Measurements from ENCODE around the gene FMO1. TPM values are rescaled to one million over a fixed set of nuclear protein-coding genes. Genes with fewer than 3 reads are reported as not detected.

FMO1 gene
- polyA plus RNA-seq, 2 of the 4 experiments (the other 2 are of a cell fraction): not detected

DNA sequence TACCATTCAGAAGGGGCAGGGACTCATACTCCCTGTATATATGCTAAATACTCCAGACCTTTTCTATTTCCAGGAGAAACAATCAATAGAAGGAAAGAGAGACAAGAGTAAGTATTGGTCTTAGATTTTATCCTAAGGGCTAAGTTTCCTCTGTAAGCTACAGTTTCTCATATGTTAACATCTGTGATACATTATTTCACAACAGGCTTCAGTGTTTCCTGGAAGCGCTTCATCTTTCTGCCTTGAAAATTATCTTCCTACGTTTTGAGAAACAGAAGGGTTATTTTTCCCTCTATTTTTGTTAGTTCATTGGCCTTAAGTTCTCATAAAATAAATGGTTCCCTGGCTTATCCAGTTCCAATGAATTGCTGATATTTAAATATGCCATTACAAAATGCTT, 15.6 kb downstream of the FMO1 start:
- FAIRE-seq (no peak), ATAC-seq (no peak), DNase-seq (ENCODE audit: low read depth in 1 of 2, low spot score in 1 of 2) (no peak)
- H3K4me3 ChIP-seq: no peak overlapping the region
- no peaks in the 10 kb centered on the region for H3K9me3 ChIP-seq
- ChIA-PET POLR2A (no interaction called here), CTCF (interaction anchor here (1.1 kb wide), 1 partner anchor 53 kb away, joined by 3 read pairs; no protein-coding TSS in a partner anchor)
- H3K4me1 ChIP-seq: no peaks in the 10 kb centered on the region
- TF ChIP-seq RAD21 (conservative IDR thresholded peaks at IDR 0.05 in 1 of 2, IDR thresholded peaks at IDR 0.05 in 1 of 2) (no peak), POLR2A (IDR thresholded peaks at IDR 0.05; ENCODE audit: low read length) (no peak), JUNB (IDR thresholded peaks at IDR 0.05) (no peak), SREBF2 (IDR thresholded peaks at IDR 0.05) (no peak), HOXB5 (CRISPR knock-in tag; IDR thresholded peaks at IDR 0.05) (no peak), MAFK (IDR thresholded peaks at IDR 0.05; ENCODE audit: partially characterized antibody) (no peak), FOSB (CRISPR knock-in tag; IDR thresholded peaks at IDR 0.05) (no peak), KDM1A (IDR thresholded peaks at IDR 0.05; ENCODE audit: low read depth) (no peak), NR3C1 (IDR thresholded peaks at IDR 0.05) (no peak), MAZ (IDR thresholded peaks at IDR 0.05; ENCODE audit: borderline replicate concordance, low read depth, low read length) (no peak), MYC (IDR thresholded peaks at IDR 0.05; ENCODE audit: borderline replicate concordance, low read length) (no peak)
- TF ChIP-seq, protein P1, sequence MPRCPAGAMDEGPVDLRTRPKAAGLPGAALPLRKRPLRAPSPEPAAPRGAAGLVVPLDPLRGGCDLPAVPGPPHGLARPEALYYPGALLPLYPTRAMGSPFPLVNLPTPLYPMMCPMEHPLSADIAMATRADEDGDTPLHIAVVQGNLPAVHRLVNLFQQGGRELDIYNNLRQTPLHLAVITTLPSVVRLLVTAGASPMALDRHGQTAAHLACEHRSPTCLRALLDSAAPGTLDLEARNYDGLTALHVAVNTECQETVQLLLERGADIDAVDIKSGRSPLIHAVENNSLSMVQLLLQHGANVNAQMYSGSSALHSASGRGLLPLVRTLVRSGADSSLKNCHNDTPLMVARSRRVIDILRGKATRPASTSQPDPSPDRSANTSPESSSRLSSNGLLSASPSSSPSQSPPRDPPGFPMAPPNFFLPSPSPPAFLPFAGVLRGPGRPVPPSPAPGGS (IDR thresholded peaks at IDR 0.05): no peak
- TF ChIP-seq, protein P2, sequence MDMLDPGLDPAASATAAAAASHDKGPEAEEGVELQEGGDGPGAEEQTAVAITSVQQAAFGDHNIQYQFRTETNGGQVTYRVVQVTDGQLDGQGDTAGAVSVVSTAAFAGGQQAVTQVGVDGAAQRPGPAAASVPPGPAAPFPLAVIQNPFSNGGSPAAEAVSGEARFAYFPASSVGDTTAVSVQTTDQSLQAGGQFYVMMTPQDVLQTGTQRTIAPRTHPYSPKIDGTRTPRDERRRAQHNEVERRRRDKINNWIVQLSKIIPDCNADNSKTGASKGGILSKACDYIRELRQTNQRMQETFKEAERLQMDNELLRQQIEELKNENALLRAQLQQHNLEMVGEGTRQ (IDR thresholded peaks at IDR 0.05): no peak
- TF ChIP-seq, protein P3, sequence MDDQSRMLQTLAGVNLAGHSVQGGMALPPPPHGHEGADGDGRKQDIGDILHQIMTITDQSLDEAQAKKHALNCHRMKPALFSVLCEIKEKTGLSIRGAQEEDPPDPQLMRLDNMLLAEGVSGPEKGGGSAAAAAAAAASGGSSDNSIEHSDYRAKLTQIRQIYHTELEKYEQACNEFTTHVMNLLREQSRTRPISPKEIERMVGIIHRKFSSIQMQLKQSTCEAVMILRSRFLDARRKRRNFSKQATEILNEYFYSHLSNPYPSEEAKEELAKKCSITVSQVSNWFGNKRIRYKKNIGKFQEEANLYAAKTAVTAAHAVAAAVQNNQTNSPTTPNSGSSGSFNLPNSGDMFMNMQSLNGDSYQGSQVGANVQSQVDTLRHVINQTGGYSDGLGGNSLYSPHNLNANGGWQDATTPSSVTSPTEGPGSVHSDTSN (IDR thresholded peaks at IDR 0.05): no peak
- H3K4me2 ChIP-seq: no peak overlapping the region
- no peak overlapping the region for H3K27ac ChIP-seq
- 51% methylated on average over 2 of the region's 2 CpGs for WGBS (ENCODE audit: missing lambda C conversion rate)

GRCh38 chr1:171265686-171266085, 17.4 kb downstream of the FMO1 start:
- no peaks in the 10 kb centered on the region for H3K4me1 ChIP-seq
- no peak overlapping the region for H3K4me3 ChIP-seq
- ATAC-seq: no peak
- H3K27ac ChIP-seq: no peak overlapping the region
- H3K4me2 ChIP-seq: no peak overlapping the region
- no peak for TF ChIP-seq CHD4 (IDR thresholded peaks at IDR 0.05; ENCODE audit: borderline replicate concordance)
- TF ChIP-seq EHF (CRISPR knock-in tag; IDR thresholded peaks at IDR 0.05): no peak
- no peak for TF ChIP-seq HDAC2 (IDR thresholded peaks at IDR 0.05)
- TF ChIP-seq TFCP2L1 (CRISPR knock-in tag; IDR thresholded peaks at IDR 0.05): no peak
- no peak for TF ChIP-seq HMGXB4 (CRISPR knock-in tag; IDR thresholded peaks at IDR 0.05; ENCODE audit: borderline replicate concordance)
- no peak for TF ChIP-seq POLR2A (IDR thresholded peaks at IDR 0.05; ENCODE audit: low read length)
- no peak for TF ChIP-seq ZSCAN20 (CRISPR knock-in tag; IDR thresholded peaks at IDR 0.05)
- no peak for TF ChIP-seq SMC3 (IDR thresholded peaks at IDR 0.05)
- no peak for TF ChIP-seq FOSL2 (IDR thresholded peaks at IDR 0.05)
- no peak for TF ChIP-seq FOSL2 (CRISPR knock-in tag; IDR thresholded peaks at IDR 0.05)
- TF ChIP-seq, protein P4, sequence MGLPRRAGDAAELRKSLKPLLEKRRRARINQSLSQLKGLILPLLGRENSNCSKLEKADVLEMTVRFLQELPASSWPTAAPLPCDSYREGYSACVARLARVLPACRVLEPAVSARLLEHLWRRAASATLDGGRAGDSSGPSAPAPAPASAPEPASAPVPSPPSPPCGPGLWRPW (IDR thresholded peaks at IDR 0.05): no peak
- TF ChIP-seq CBX2 (IDR thresholded peaks at IDR 0.05; ENCODE audit: borderline replicate concordance, low read depth): no peak
- ChIA-PET CTCF (interaction anchor here (0.8 kb wide), 1 partner anchor 20 kb away, joined by 3 read pairs; no protein-coding TSS in a partner anchor), POLR2A (no interaction called here)
- H3K9me3 ChIP-seq: no peaks in the 10 kb centered on the region
- no peak for DNase-seq (ENCODE audit: low read depth in 1 of 2, low spot score in 1 of 2)
- WGBS (ENCODE audit: missing lambda C conversion rate): 22% methylated on average over 2 of the region's 2 CpGs
- FAIRE-seq: no peak

Data from A549 (cell line).